ENCODE measurements around the gene CA9.

DNA sequence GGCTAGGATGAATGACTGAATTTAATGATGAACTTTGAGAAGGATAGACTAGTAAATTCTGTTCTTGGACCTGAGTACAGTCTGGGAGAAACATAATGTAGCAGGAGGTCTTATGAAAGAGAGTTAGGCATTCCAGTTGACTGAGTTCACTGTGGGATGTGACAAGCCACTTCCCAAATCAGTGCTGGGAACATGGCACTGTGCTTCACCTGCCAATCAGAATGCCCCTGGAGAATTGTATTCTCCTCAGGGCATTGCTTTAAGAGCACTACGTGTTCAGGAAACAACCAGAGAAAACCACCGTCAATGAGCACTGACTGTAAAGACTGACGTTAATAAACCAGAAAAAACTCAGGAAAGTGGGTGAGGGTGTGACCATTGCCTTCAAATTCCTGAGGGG lies 14.4 kb upstream of the CA9 start:
- TF ChIP-seq, protein P1, sequence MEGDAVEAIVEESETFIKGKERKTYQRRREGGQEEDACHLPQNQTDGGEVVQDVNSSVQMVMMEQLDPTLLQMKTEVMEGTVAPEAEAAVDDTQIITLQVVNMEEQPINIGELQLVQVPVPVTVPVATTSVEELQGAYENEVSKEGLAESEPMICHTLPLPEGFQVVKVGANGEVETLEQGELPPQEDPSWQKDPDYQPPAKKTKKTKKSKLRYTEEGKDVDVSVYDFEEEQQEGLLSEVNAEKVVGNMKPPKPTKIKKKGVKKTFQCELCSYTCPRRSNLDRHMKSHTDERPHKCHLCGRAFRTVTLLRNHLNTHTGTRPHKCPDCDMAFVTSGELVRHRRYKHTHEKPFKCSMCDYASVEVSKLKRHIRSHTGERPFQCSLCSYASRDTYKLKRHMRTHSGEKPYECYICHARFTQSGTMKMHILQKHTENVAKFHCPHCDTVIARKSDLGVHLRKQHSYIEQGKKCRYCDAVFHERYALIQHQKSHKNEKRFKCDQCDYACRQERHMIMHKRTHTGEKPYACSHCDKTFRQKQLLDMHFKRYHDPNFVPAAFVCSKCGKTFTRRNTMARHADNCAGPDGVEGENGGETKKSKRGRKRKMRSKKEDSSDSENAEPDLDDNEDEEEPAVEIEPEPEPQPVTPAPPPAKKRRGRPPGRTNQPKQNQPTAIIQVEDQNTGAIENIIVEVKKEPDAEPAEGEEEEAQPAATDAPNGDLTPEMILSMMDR (conservative IDR thresholded peaks at IDR 0.05) = no peak
- no peak for TF ChIP-seq ZFX (IDR thresholded peaks at IDR 0.05)

Data from C4-2B (cell line).